Measurements from ENCODE around the gene NFATC2. TPM values are rescaled to one million over a fixed set of nuclear protein-coding genes. Genes with fewer than 3 reads are reported as not detected.

NFATC2 gene
- total RNA-seq, 1 experiment from 2014 or later = 0.61 TPM

DNA sequence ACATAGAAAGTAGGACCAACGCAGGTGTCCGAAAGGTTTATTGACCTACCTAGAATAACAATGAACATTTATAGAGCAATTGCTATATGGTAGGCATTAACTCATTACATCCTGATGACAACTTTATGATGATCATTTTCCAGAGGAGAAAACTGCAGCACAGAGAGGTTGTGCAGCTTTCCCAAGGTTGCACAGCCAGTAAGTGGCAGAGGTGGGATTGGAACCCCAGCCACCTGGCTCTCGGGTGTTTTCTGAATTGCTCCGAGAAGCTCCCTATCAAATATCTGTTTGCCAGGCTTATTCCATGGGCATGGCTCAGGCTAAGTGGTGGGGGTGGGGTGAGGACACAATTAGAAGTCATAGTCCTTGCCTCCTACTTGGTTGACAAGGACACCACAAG lies 24.1 kb upstream of the NFATC2 start:
- H3K4me2 ChIP-seq (ENCODE audit: insufficient read depth, insufficient read length, low read length) = no peak overlapping the region
- no peak overlapping the region for H4K91ac ChIP-seq (ENCODE audit: insufficient read length, low read depth, low read length)
- no peak overlapping the region for H3K27ac ChIP-seq (ENCODE audit: insufficient read length, low read depth, low read length)
- H2BK12ac ChIP-seq (ENCODE audit: insufficient read length, low read depth, low read length) = no peak overlapping the region
- H3K23me2 ChIP-seq (ENCODE audit: insufficient read length, low read depth, low read length, poor library complexity, severe bottlenecking) = peaks cover 10% of the 10 kb centered on the region
- no peaks in the 10 kb centered on the region for H4K20me1 ChIP-seq (ENCODE audit: control insufficient read depth, insufficient read depth, insufficient read length)
- H3K4me3 Mint-ChIP-seq = no peak overlapping the region
- no peak overlapping the region for H2AK5ac ChIP-seq (ENCODE audit: insufficient read length, low read length)
- H3K18ac ChIP-seq (ENCODE audit: insufficient read length, low read depth, low read length) = no peak overlapping the region
- peaks cover 3% of the 10 kb centered on the region; the same call in 1 of the 2 replicates for H3K4me1 ChIP-seq (ENCODE audit: insufficient read depth, low read length)
- peaks cover 12 to 16% of the 10 kb centered on the region in 2 experiments for H3K4me1 Mint-ChIP-seq
- H3K79me2 ChIP-seq (ENCODE audit: insufficient read depth, low read length) = no peaks in the 10 kb centered on the region
- peaks cover 74% of the 10 kb centered on the region for H3K27me3 Mint-ChIP-seq (ENCODE audit: low read depth)
- no peak overlapping the region for H3K23ac ChIP-seq (ENCODE audit: insufficient read length, low read depth, low read length)
- H3K79me1 ChIP-seq (ENCODE audit: insufficient read depth, low read depth, low read length, poor library complexity, severe bottlenecking) = no peaks in the 10 kb centered on the region
- peaks cover 0 to 2% of the 10 kb centered on the region in 2 experiments; a peak in 1 of 5 replicates for H3K9me3 Mint-ChIP-seq
- no peak overlapping the region for H3K9ac ChIP-seq (ENCODE audit: extremely low read depth, insufficient read length, low read length)
- no peaks in the 10 kb centered on the region; a peak in 1 of 7 replicates for H3K36me3 Mint-ChIP-seq (ENCODE audit: insufficient read depth in 1 of 3, low read depth in 3 of 3)
- no peaks in the 10 kb centered on the region for H3K9me3 ChIP-seq (ENCODE audit: control insufficient read depth, low read depth, low read length)
- no peak overlapping the region for H2BK120ac ChIP-seq (ENCODE audit: low read depth, low read length, poor library complexity, severe bottlenecking)
- no peak overlapping the region for H3T11ph ChIP-seq (ENCODE audit: low read length)
- no peak overlapping the region for H2BK20ac ChIP-seq (ENCODE audit: low read depth, low read length, poor library complexity, severe bottlenecking)
- no peak overlapping the region for H2AFZ ChIP-seq (ENCODE audit: low read length)
- H3K56ac ChIP-seq (ENCODE audit: insufficient read length, low read depth, low read length) = no peak overlapping the region
- no peak overlapping the region for H4K8ac ChIP-seq (replicated peaks; ENCODE audit: insufficient read length, low read depth, low read length)
- H2BK5ac ChIP-seq (ENCODE audit: insufficient read length, low read length) = no peak overlapping the region
- TF ChIP-seq, protein P1, sequence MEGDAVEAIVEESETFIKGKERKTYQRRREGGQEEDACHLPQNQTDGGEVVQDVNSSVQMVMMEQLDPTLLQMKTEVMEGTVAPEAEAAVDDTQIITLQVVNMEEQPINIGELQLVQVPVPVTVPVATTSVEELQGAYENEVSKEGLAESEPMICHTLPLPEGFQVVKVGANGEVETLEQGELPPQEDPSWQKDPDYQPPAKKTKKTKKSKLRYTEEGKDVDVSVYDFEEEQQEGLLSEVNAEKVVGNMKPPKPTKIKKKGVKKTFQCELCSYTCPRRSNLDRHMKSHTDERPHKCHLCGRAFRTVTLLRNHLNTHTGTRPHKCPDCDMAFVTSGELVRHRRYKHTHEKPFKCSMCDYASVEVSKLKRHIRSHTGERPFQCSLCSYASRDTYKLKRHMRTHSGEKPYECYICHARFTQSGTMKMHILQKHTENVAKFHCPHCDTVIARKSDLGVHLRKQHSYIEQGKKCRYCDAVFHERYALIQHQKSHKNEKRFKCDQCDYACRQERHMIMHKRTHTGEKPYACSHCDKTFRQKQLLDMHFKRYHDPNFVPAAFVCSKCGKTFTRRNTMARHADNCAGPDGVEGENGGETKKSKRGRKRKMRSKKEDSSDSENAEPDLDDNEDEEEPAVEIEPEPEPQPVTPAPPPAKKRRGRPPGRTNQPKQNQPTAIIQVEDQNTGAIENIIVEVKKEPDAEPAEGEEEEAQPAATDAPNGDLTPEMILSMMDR (conservative IDR thresholded peaks at IDR 0.05) = no peak
- no peak overlapping the region for H3K27ac Mint-ChIP-seq
- H3K4ac ChIP-seq (ENCODE audit: low read depth, low read length) = no peak overlapping the region
- no peak overlapping the region for H4K5ac ChIP-seq (ENCODE audit: insufficient read length, low read depth, low read length)
- WGBS (ENCODE audit: extremely low coverage, insufficient read length, low lambda C conversion rate) = no CpG with 5 or more reads among the region's 4 CpGs
- H2BK15ac ChIP-seq (ENCODE audit: low read depth, low read length) = no peak overlapping the region
- no peak for DNase-seq
- no peak overlapping the region for H3K14ac ChIP-seq (ENCODE audit: insufficient read depth, low read length)
- peaks cover 18% of the 10 kb centered on the region; the same call in 1 of the 2 replicates for H3K27me3 ChIP-seq (ENCODE audit: insufficient read depth, low read length)
